ENCODE measurements around the gene MATK. TPM values are rescaled to one million over a fixed set of nuclear protein-coding genes. Genes with fewer than 3 reads are reported as not detected.

MATK gene
- total RNA-seq, 2 experiments from 2014 or later, result 9.1 to 9.4 TPM

GRCh38 chr19:3733549-3734309, 52.5 kb downstream of the MATK start:
- H3K4me1 ChIP-seq (ENCODE audit: insufficient read depth, low read length), result peaks cover 6% of the 10 kb centered on the region
- peaks cover 9% of the 10 kb centered on the region for H3K4me1 Mint-ChIP-seq (ENCODE audit: low read depth)
- ChIA-PET POLR2A (interaction anchor here (2.0 kb wide), 1 partner anchor 29 kb away, joined by 5 read pairs; the partner anchor contains the start of gene MRPL54), CTCF (no interaction called here)
- peaks cover 28% of the 10 kb centered on the region for H3K36me3 Mint-ChIP-seq (ENCODE audit: low read depth)
- peaks cover 5% of the 10 kb centered on the region for H3K36me3 ChIP-seq (ENCODE audit: insufficient read depth, low read length)
- no peak for DNase-seq
- no peak overlapping the region for H3K27ac ChIP-seq (ENCODE audit: low read depth in 1 of 2, low read length in 2 of 2)
- ATAC-seq (ENCODE audit: poor library complexity), result no peak
- TF ChIP-seq CTCF (IDR thresholded peaks at IDR 0.05), result no peak
- H3K9me3 ChIP-seq (ENCODE audit: control insufficient read depth in 1 of 2, insufficient read depth in 1 of 2, low read length in 2 of 2), result no peaks in the 10 kb centered on the region
- H3K27me3 ChIP-seq (ENCODE audit: control insufficient read depth in 1 of 2, insufficient read depth in 2 of 2, low read length in 2 of 2), result no peaks in the 10 kb centered on the region
- intact Hi-C loops (cut with DNase I, micrococcal nuclease), result no loop called here
- no peak overlapping the region for H3K4me3 Mint-ChIP-seq
- H3K4me3 ChIP-seq (ENCODE audit: low read length), result no peak overlapping the region
- no peak overlapping the region for H3K27ac Mint-ChIP-seq
- H3K9me3 Mint-ChIP-seq, result no peaks in the 10 kb centered on the region
- no peaks in the 10 kb centered on the region for H3K27me3 Mint-ChIP-seq

DNA sequence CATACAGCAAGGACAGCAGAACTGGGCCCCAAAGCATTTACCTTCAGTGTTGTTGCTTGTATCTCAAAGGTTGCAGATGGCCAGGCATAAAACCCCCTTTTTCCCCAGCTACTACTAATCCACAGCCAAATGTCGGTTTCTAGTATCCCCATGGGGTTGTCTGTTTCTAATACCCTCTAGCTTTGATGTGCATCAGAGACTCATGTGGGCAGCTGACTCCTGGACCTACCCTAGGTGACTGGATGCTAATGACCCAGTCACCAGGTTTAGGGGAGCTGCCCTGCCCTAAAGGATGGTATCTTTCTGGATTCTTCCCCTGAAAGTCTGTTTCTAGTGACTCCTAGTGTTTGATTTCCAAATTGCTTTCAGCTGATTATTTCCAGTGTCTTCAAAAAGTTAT, 54.1 kb downstream of the MATK start:
- ChIA-PET CTCF (no interaction called here), POLR2A (interaction anchor here (0.9 kb wide), 1 partner anchor 30 kb away, joined by 3 read pairs; the partner anchor contains the start of genes APBA3 and MRPL54)
- Histone ChIP-seq H3K4me1 (ENCODE audit: insufficient read depth, low read length) (no peaks in the 10 kb centered on the region), H3K4me3 (ENCODE audit: low read length) (no peak overlapping the region), H3K9me3 (ENCODE audit: control insufficient read depth in 1 of 2, insufficient read depth in 1 of 2, low read length in 2 of 2) (no peaks in the 10 kb centered on the region), H3K27ac (ENCODE audit: low read depth in 1 of 2, low read length in 2 of 2) (no peak overlapping the region), H3K27me3 (ENCODE audit: control insufficient read depth in 1 of 2, insufficient read depth in 2 of 2, low read length in 2 of 2) (no peaks in the 10 kb centered on the region), H3K36me3 (ENCODE audit: insufficient read depth, low read length) (peaks cover 3% of the 10 kb centered on the region)
- Mint-ChIP-seq H3K36me3 (ENCODE audit: low read depth) (peaks cover 17% of the 10 kb centered on the region), H3K27ac (no peak overlapping the region), H3K4me3 (no peak overlapping the region), H3K9me3 (no peaks in the 10 kb centered on the region), H3K27me3 (no peaks in the 10 kb centered on the region), H3K4me1 (ENCODE audit: low read depth) (no peaks in the 10 kb centered on the region)
- DNase-seq (no peak), ATAC-seq (ENCODE audit: poor library complexity) (no peak)
- TF ChIP-seq CTCF (IDR thresholded peaks at IDR 0.05), result no peak
- intact Hi-C loops (cut with DNase I, micrococcal nuclease), result no loop called here

- ChIA-PET POLR2A (no interaction called here), CTCF (no interaction called here)
- Histone ChIP-seq H3K9me3 (ENCODE audit: control insufficient read depth in 1 of 2, insufficient read depth in 1 of 2, low read length in 2 of 2) (no peaks in the 10 kb centered on the region), H3K4me1 (ENCODE audit: insufficient read depth, low read length) (no peaks in the 10 kb centered on the region), H3K27me3 (ENCODE audit: control insufficient read depth in 1 of 2, insufficient read depth in 2 of 2, low read length in 2 of 2) (no peaks in the 10 kb centered on the region), H3K36me3 (ENCODE audit: insufficient read depth, low read length) (peaks cover 3% of the 10 kb centered on the region), H3K4me3 (ENCODE audit: low read length) (no peak overlapping the region), H3K27ac (ENCODE audit: low read depth in 1 of 2, low read length in 2 of 2) (no peak overlapping the region)
- DNase-seq, result no peak
- no peak for ATAC-seq (ENCODE audit: poor library complexity)
- no peak for TF ChIP-seq CTCF (IDR thresholded peaks at IDR 0.05)
- Mint-ChIP-seq H3K36me3 (ENCODE audit: low read depth) (peaks cover 12% of the 10 kb centered on the region), H3K4me1 (ENCODE audit: low read depth) (no peaks in the 10 kb centered on the region), H3K9me3 (no peaks in the 10 kb centered on the region), H3K27ac (no peak overlapping the region), H3K4me3 (no peak overlapping the region), H3K27me3 (no peaks in the 10 kb centered on the region)
- intact Hi-C loops (cut with DNase I, micrococcal nuclease), result no loop called here
These were observed 55.7 kb downstream of the MATK start for GRCh38 chr19:3730457-3730958.

Other genes with a start within 250 kb of the MATK start
- gene TEKTIP1, start 247.2 kb downstream of the MATK start, total RNA-seq, result 1 to 10 TPM; 5.7 to 6.0 TPM
- 10 to 100 TPM; 62.5 to 65.0 TPM for gene MFSD12, start 228.8 kb downstream of the MATK start, total RNA-seq
- gene HMG20B, start 213.4 kb downstream of the MATK start, total RNA-seq, result 10 to 100 TPM; 34.3 to 36.6 TPM
- 1 to 10 TPM; 1.1 TPM for gene GIPC3, start 200.9 kb downstream of the MATK start, total RNA-seq
- under 1 TPM; 0.47 to 0.75 TPM for gene TBXA2R, start 179.5 kb downstream of the MATK start, total RNA-seq
- 10 to 100 TPM; 25.8 to 25.9 TPM for gene CACTIN, start 159.6 kb downstream of the MATK start, total RNA-seq
- gene PIP5K1C, start 85.9 kb downstream of the MATK start, total RNA-seq, result 10 to 100 TPM; 14.7 to 15.5 TPM
- 1 to 10 TPM; 8.2 to 9.0 TPM for gene TJP3, start 78.0 kb downstream of the MATK start, total RNA-seq
- gene APBA3, start 24.7 kb downstream of the MATK start, total RNA-seq, result 10 to 100 TPM; 45.8 to 50.0 TPM
- 10 to 100 TPM; 68.9 to 71.1 TPM for gene MRPL54, start 23.7 kb downstream of the MATK start, total RNA-seq
- gene RAX2, start 14.2 kb downstream of the MATK start, total RNA-seq, result not detected
- gene ZFR2, start 82.7 kb upstream of the MATK start, total RNA-seq, result under 1 TPM; 0.73 to 0.82 TPM
- gene ATCAY, start 94.3 kb upstream of the MATK start, total RNA-seq, result not detected
- not detected for gene NMRK2, start 146.7 kb upstream of the MATK start, total RNA-seq
- 10 to 100 TPM; 21.1 to 22.9 TPM for gene DAPK3, start 184.7 kb upstream of the MATK start, total RNA-seq
- gene EEF2, start 199.1 kb upstream of the MATK start, total RNA-seq, result 1,000 to 10,000 TPM; 2,756 to 2,866 TPM
- 10 to 100 TPM; 14.5 to 16.5 TPM for gene PIAS4, start 221.4 kb upstream of the MATK start, total RNA-seq